Measurements from ENCODE around the gene ZDHHC19.
"Not testable (repeated sequence)": the region's sequence is repeated elsewhere in the genome, so short reads cannot be mapped to it uniquely, and the experiment has no call there.

DNA sequence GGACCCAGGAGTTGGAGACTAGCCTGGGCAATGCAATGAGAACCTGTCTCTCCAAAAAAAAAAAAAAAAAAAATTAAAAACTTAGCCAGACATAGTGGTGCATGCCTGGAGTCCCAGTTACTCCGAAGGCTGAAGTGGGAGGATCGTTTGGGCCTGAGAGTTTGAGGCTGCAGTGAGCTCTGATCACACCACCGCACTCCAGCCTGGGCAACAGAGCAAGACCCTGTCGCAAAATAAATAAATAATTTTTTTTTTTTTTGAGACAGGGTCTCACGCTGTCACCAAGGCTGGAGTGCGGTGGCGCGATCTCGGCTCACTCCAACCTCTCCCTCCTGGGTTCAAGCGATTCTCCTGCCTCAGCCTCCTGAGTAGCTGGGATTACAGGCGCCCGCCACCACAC, 40.9 kb downstream of the ZDHHC19 start:
- not testable (repeated sequence) for TF ChIP-seq CTCF (IDR thresholded peaks at IDR 0.05); ZFX (IDR thresholded peaks at IDR 0.05; ENCODE audit: borderline replicate concordance)
